ENCODE results near the gene PIK3CD.
A peak's percentile ranks its signal among the peaks of the same experiment; 100 is the strongest.

DNA sequence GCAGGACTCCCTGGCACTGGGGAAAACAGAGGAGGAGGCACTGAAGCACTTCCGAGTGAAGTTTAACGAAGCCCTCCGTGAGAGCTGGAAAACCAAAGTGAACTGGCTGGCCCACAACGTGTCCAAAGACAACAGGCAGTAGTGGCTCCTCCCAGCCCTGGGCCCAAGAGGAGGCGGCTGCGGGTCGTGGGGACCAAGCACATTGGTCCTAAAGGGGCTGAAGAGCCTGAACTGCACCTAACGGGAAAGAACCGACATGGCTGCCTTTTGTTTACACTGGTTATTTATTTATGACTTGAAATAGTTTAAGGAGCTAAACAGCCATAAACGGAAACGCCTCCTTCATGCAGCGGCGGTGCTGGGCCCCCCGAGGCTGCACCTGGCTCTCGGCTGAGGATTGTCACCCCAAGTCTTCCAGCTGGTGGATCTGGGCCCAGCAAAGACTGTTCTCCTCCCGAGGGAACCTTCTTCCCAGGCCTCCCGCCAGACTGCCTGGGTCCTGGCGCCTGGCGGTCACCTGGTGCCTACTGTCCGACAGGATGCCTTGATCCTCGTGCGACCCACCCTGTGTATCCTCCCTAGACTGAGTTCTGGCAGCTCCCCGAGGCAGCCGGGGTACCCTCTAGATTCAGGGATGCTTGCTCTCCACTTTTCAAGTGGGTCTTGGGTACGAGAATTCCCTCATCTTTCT, 75.5 kb downstream of the PIK3CD start:
- TF ChIP-seq CTCF (IDR thresholded peaks at IDR 0.05 in 8 of 11, conservative IDR thresholded peaks at IDR 0.05 in 3 of 11) (no peak), POLR2A (IDR thresholded peaks at IDR 0.05) (no peak), POLR2AphosphoS5 (IDR thresholded peaks at IDR 0.05) (peak in 2 of 3 donors; percentile 32 to 75)
